HepG2 (cell line): Measurements from ENCODE around the gene SYS1. TPM values are rescaled to one million over a fixed set of nuclear protein-coding genes. Genes with fewer than 3 reads are reported as not detected.

Source experiments
- ATF7 ChIP-seq, 2 experiments: fragments of 450-650 bp in 1 of 2; sonication (generic) in 1 of 2; formaldehyde crosslinking in 1 of 2; IDR thresholded peaks; 2 replicates each; pipeline versions ENCODE4 v1.4.0 to v1.6.1; 2016 to 2020; ENCODE audit warnings: antibody characterized with exemption in 1 of 2, mild to moderate bottlenecking in 1 of 2, missing genetic modification reagents in 1 of 2
- EP300 ChIP-seq, 3 experiments: sonication (generic) in 1 of 3; formaldehyde crosslinking in 1 of 3; IDR thresholded peaks; 2 replicates each; pipeline versions ENCODE4 v1.5.1 to v1.6.1; 2011 to 2020; ENCODE audit warnings: low read depth in 2 of 3, low read length in 2 of 3, borderline replicate concordance in 1 of 3, improper control_type of control experiment in 1 of 3, mild to moderate bottlenecking in 1 of 3, missing genetic modification reagents in 1 of 3, moderate library complexity in 1 of 3
- ESRRA ChIP-seq: sonication (generic); formaldehyde crosslinking; IDR thresholded peaks from 2 replicates; pipeline ENCODE4 v1.5.1; 2020; ENCODE audit warnings: mild to moderate bottlenecking, low read depth, missing genetic modification reagents
- EZH2 ChIP-seq: conservative IDR thresholded peaks from 2 replicates; pipeline ENCODE4 v1.6.1; 2012; ENCODE audit warnings: mild to moderate bottlenecking, low read depth, low read length, moderate library complexity
- GATAD2A ChIP-seq: IDR thresholded peaks from 2 replicates; pipeline ENCODE4 v1.6.1; 2016
- NCOR1 ChIP-seq: fragments of 200-600 bp; sonication (generic); IDR thresholded peaks from 2 replicates; pipeline ENCODE4 v1.7.0; 2017; ENCODE audit warnings: antibody characterized with exemption, low read length, borderline replicate concordance
- NR2C2 ChIP-seq: sonication (generic); formaldehyde crosslinking; IDR thresholded peaks from 2 replicates; pipeline ENCODE4 v1.4.0; 2020; ENCODE audit warnings: missing genetic modification reagents, mild to moderate bottlenecking, moderate library complexity, borderline replicate concordance
- SIX1 ChIP-seq: sonication (generic); formaldehyde crosslinking; IDR thresholded peaks from 2 replicates; pipeline ENCODE4 v1.4.0; 2020; ENCODE audit warnings: missing genetic modification reagents, borderline replicate concordance
- SIX4 ChIP-seq: sonication (generic); formaldehyde crosslinking; IDR thresholded peaks from 2 replicates; pipeline ENCODE4 v1.4.0; 2020; ENCODE audit warnings: missing genetic modification reagents
- SMAD9 ChIP-seq: sonication (generic); formaldehyde crosslinking; IDR thresholded peaks from 2 replicates; pipeline ENCODE4 v1.5.1; 2020; ENCODE audit warnings: mild to moderate bottlenecking, missing genetic modification reagents
- SMYD3 ChIP-seq: sonication (generic); formaldehyde crosslinking; IDR thresholded peaks from 2 replicates; pipeline ENCODE4 v1.8.1; 2023; ENCODE audit warnings: mild to moderate bottlenecking, missing genetic modification reagents
- TCF12 ChIP-seq, 2 experiments: fragments of 450-650 bp in 1 of 2; sonication (generic) in 1 of 2; formaldehyde crosslinking in 1 of 2; IDR thresholded peaks; 2 replicates each; pipeline versions ENCODE4 v1.6.1 to v1.8.0; 2017 to 2022; ENCODE audit warnings: antibody characterized with exemption in 1 of 2, mild to moderate bottlenecking in 1 of 2, missing genetic modification reagents in 1 of 2, moderate library complexity in 1 of 2
- TRAFD1 ChIP-seq: sonication (generic); formaldehyde crosslinking; IDR thresholded peaks from 2 replicates; pipeline ENCODE4 v1.5.1; 2020; ENCODE audit warnings: missing genetic modification reagents, mild to moderate bottlenecking, borderline replicate concordance
- ZKSCAN1 ChIP-seq: fragments of 150-350 bp; IDR thresholded peaks from 2 replicates; pipeline ENCODE4 v1.6.1; 2014; ENCODE audit warnings: low read length
- ZNF225 ChIP-seq: sonication (generic); formaldehyde crosslinking; IDR thresholded peaks from 2 replicates; pipeline ENCODE4 v1.4.0; 2020; ENCODE audit warnings: mild to moderate bottlenecking, missing genetic modification reagents
- ZNF276 ChIP-seq: sonication (generic); formaldehyde crosslinking; IDR thresholded peaks from 2 replicates; pipeline ENCODE4 v1.4.0; 2020; ENCODE audit warnings: mild to moderate bottlenecking, low read depth, missing genetic modification reagents
- ZNF30 ChIP-seq: sonication (generic); formaldehyde crosslinking; IDR thresholded peaks from 2 replicates; pipeline ENCODE4 v1.5.0; 2020; ENCODE audit warnings: mild to moderate bottlenecking, missing genetic modification reagents
- ZNF34 ChIP-seq: sonication (generic); formaldehyde crosslinking; IDR thresholded peaks from 2 replicates; pipeline ENCODE4 v1.4.0; 2020; ENCODE audit warnings: mild to moderate bottlenecking, missing genetic modification reagents, borderline replicate concordance
- ZNF354B ChIP-seq: sonication (generic); formaldehyde crosslinking; IDR thresholded peaks from 2 replicates; pipeline ENCODE4 v1.8.0; 2022; ENCODE audit warnings: mild to moderate bottlenecking, missing genetic modification reagents
- ZNF430 ChIP-seq: sonication (generic); formaldehyde crosslinking; IDR thresholded peaks from 2 replicates; pipeline ENCODE4 v1.9.0; 2021; ENCODE audit warnings: mild to moderate bottlenecking, missing genetic modification reagents
- ZNF567 ChIP-seq: sonication (generic); formaldehyde crosslinking; IDR thresholded peaks from 2 replicates; pipeline ENCODE4 v1.8.1; 2023; ENCODE audit warnings: mild to moderate bottlenecking, missing genetic modification reagents, borderline replicate concordance
- ZNF605 ChIP-seq: sonication (generic); formaldehyde crosslinking; IDR thresholded peaks from 2 replicates; pipeline ENCODE4 v1.8.0; 2022; ENCODE audit warnings: mild to moderate bottlenecking, missing genetic modification reagents
- ZNF652 ChIP-seq: IDR thresholded peaks from 2 replicates; pipeline ENCODE4 v1.6.1; 2016; ENCODE audit warnings: low read depth, borderline replicate concordance
- ZNF670 ChIP-seq: sonication (generic); formaldehyde crosslinking; IDR thresholded peaks from 2 replicates; pipeline ENCODE4 v1.8.0; 2022; ENCODE audit warnings: mild to moderate bottlenecking, missing genetic modification reagents, borderline replicate concordance
- ZNF713 ChIP-seq: sonication (generic); formaldehyde crosslinking; IDR thresholded peaks from 2 replicates; pipeline ENCODE4 v1.4.0; 2020; ENCODE audit warnings: mild to moderate bottlenecking, missing genetic modification reagents
- ZNF768 ChIP-seq: sonication (generic); formaldehyde crosslinking; IDR thresholded peaks from 2 replicates; pipeline ENCODE4 v1.4.0; 2020; ENCODE audit warnings: missing genetic modification reagents
- polyA plus RNA-seq, 8 experiments: library from polyadenylated mRNA; depleted of rRNA in 3 of 8; stranded (reverse) in 7 of 8; unstranded in 1 of 8; fragments of >200 nt; fragmentation: Illumina TruSeq in 4 of 8; extraction: Trizol in 4 of 8; gene quantifications; 2 replicates each; pipeline versions ENCODE4 v1.2.1 to v1.2.3, GENCODE V29; 2011 to 2016; ENCODE audit warnings: low read depth in 4 of 8, missing spikeins in 1 of 8, mixed read lengths in 1 of 8; ENCODE audit not compliant: insufficient read depth in 1 of 8
- total RNA-seq, 5 experiments: library from RNA; depleted of rRNA; stranded (reverse); fragments of >200 nt; fragmentation: Illumina TruSeq; extraction: Trizol; gene quantifications; 2 replicates each; pipeline ENCODE4 v1.2.3, GENCODE V29; 2016; ENCODE audit warnings: low read depth in 1 of 5

SYS1 gene
- total and polyA plus RNA-seq, 2 of the 13 experiments (the other 11 are each of a cell fraction or from before 2014, with no cell fraction given) = 38.3 to 65.6 TPM

GRCh38 chr20:45341579-45341938, 21.4 kb upstream of the SYS1 start (continued):
- TF ChIP-seq EZH2 (no peak), SMAD9 (CRISPR knock-in tag) (0 out of 2 replicates have a peak, but pooled peaks have one; percentile 27), SIX1 (CRISPR knock-in tag) (peak; percentile 45; the same call in 1 of the 2 replicates), ZNF670 (CRISPR knock-in tag) (0 out of 2 replicates have a peak, but pooled peaks have one; percentile 23), ZNF713 (CRISPR knock-in tag) (0 out of 2 replicates have a peak, but pooled peaks have one; percentile 65), ZNF768 (CRISPR knock-in tag) (peak; percentile 25; the same call in 1 of the 2 replicates), EP300 (IDR thresholded peaks at IDR 0.05; ENCODE audit: low read depth in 2 of 2, low read length in 2 of 2) (peak in 1 of 2 experiments; percentile 25; a peak in 1 of 4 replicates), EP300 (CRISPR knock-in tag; IDR thresholded peaks at IDR 0.05; ENCODE audit: borderline replicate concordance) (no peak), ZNF225 (CRISPR knock-in tag) (no peak), NR2C2 (CRISPR knock-in tag) (peak; percentile 14; the same call in 1 of the 2 replicates), GATAD2A (CRISPR knock-in tag) (no peak), ATF7 (IDR thresholded peaks at IDR 0.05) (no peak), ATF7 (CRISPR knock-in tag; IDR thresholded peaks at IDR 0.05) (no peak), ZNF652 (CRISPR knock-in tag) (peak; percentile 91), ZNF354B (CRISPR knock-in tag) (no peak), ZKSCAN1 (0 out of 2 replicates have a peak, but pooled peaks have one; percentile 6), TCF12 (IDR thresholded peaks at IDR 0.05) (no peak), TCF12 (CRISPR knock-in tag; IDR thresholded peaks at IDR 0.05) (0 out of 2 replicates have a peak, but pooled peaks have one; percentile 21), SMYD3 (CRISPR knock-in tag) (peak; percentile 76), ZNF430 (0 out of 2 replicates have a peak, but pooled peaks have one; percentile 7), NCOR1 (peak; percentile 2; the same call in 1 of the 2 replicates), ZNF567 (peak; percentile 13; the same call in 1 of the 2 replicates), TRAFD1 (CRISPR knock-in tag) (0 out of 2 replicates have a peak, but pooled peaks have one; percentile 24), ZNF276 (CRISPR knock-in tag) (0 out of 2 replicates have a peak, but pooled peaks have one; percentile 12), ZNF30 (CRISPR knock-in tag) (no peak), ZNF34 (no peak), SIX4 (CRISPR knock-in tag) (peak; percentile 60; the same call in 1 of the 2 replicates), ZNF605 (peak; percentile 80), ESRRA (CRISPR knock-in tag) (peak; percentile 16; the same call in 1 of the 2 replicates)
